Stimulated activated CD8-positive, alpha-beta memory T cell treated with anti-CD3 and anti-CD28 coated beads, Interleukin-7, amount 100 ng/mL, for 24 hours (primary cell): ENCODE results near the gene TM4SF20.

Experiments
- DNase-seq: peaks from one replicate; pipeline ENCODE4 v3.0.0-alpha.2; 2020; ENCODE audit warnings: low read depth

Gene TM4SF20

DNA sequence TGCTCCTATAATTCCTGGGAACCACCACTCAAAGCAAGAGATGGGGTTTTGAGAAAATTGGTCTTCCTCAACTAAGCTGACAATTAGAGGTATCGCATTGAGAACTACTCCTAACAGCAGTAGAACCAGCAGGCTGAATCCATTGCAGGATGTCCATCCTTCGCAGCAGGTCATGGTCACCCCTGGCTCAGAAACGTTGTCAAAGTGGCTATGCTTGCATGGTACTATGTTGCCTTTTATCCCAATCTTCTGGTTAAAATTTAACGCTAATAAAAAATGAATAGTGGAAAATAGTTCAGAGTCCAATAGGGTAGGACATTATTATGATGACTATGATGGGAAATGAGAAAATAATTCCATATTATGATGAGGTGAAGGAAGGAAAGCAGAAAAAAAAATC, at the start of gene TM4SF20:
TM4SF20 (minus strand) TSS at position 212 of the 400 bp plus-strand sequence; CDS start at position 174, 38 bp downstream.
- no peak for DNase-seq

GRCh38 chr2:227428731-227429285, 49.7 kb upstream of the TM4SF20 start:
- no peak for DNase-seq

DNA sequence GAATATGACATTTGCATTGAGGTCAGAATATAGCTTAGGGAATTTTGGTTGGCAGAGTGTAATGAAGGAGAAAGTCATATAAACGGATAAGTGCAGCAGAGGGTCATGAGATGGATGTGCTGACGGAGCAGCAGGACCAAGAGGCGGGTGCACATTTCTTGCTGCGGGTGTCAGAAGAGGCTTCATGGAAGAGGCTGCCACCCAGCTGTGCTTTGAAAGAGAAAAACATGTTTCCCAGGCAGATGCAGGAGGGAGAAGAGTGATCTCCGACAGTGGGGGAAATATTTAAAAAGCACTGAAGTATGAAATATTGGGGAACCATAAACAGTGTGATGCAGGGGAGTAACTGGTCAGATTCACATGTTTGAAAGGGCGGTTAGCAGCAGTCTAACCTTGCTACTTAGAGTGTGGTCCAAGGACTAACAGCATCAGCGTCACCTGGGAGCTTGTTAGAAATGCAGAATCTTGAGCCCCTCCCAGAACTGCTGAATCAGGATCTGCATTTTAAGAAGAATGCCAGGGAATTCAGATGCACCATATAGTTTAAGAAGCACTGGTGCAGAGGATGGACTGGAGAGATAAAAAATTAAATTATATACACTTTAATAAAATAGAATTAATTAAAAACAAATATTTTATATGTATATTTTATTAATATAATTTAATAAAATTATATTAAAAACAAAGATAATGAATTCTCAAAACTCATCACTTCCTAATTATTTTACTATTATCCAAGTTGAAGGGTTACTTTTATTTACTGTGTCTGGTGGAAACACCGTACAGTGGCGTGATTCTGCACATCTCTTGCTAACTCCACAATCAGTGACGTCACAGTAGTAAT, 44.8 kb upstream of the TM4SF20 start:
- no peak for DNase-seq

DNA sequence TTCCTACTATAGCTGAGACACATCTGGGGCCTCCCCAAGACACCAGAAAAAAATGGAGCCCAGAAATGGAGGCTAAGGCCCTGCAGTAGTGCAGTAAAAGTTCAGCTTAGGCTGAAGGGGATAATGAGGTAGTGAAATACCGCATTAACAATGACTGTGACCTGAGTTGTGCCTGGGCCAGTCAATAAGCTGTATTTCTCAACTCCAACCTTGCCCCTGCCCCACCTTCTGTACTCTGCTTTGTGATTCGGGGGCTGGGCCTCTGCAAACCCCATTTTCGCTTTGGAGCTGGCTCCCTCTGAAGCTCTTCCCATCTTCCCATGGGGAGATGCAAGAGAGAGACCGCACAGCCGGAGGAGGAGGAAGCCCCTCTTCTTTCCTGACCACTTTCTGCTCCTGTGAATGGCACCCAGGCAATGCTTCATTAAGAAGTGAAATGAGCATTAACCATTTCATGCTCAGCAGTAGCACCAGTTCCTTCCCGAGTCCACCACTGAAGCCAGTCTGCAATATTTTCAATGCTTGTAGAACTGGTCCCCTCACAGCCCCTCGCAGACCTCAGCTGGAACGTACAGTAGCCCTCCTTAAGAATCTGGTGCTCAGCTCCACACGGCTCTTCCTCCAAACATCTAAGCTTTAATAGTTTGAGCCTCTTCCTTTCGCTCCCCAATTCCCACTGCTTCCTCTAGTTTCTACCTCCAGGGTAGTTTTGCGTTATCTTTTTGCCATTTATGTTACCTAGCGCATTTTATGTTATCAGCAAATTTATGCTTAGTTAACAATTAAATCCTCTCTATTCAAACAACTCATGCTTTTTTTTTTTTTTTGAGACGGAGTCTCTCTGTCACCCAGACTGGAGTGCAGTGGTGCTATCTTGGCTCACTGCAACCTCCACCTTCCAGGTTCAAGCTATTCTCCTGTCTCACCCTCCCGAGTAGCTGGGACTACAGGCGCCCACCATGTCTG, 41.3 kb upstream of the TM4SF20 start:
- no peak for DNase-seq

DNA sequence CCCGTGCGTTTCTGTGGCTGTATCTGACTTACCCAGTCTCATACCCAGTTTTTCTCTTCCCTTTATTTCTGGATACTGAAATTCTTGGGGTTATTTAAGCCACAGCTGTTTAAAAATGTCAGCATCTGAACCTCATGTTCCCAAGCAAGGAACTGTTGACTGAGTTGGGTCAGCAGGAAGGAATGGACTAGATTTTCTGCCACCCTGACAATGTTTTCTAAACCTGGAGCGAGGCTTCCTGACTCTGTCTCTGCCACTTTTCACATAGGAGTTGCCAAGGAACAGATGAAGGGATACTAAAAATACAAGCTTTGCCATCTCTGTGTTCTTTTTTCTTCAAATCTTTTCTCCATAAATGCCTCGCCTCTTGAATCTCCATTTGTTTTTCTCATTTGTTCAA, 37.6 kb upstream of the TM4SF20 start:
- DNase-seq: no peak

DNA sequence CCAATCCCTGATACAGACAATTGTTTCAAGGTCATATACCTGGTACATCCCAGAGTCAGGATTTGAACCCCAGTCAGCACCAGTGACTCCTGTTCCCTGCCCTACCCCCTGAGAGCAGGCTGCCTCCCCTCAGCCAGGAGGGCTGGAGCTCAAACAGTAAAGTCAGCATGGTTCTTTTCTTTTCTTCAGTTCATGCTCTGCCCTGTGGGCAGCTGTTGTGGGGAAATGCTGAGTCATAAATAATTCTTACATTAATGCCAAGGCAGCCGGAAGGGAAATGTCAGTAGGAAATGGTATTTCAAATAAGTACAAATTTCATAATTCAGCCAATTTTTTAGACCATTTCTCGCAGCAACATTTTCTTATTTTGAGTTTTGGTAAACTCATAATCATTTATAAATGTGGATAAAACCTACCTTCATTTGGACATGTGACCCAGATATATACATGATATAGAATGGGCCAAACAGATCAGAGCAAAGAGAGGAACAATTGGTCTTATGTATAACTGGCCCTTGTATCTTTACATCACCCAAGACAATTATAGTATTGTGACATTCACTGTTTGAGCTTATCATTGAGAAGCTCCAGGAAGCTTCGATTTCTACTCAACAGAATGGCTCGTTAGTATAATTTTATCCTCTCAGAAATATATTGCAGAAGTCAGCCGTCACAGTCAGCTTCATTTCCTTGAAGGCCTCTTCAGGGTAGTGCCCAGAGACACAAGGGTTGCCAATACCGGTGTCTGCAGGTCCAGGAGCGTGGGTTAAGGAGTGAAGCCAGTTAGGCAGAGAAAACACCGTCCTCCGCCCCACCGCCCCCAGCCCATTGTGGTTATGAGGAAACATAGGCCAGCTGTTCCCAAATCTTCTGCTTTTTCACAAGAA, 36.7 kb upstream of the TM4SF20 start:
- DNase-seq: no peak

DNA sequence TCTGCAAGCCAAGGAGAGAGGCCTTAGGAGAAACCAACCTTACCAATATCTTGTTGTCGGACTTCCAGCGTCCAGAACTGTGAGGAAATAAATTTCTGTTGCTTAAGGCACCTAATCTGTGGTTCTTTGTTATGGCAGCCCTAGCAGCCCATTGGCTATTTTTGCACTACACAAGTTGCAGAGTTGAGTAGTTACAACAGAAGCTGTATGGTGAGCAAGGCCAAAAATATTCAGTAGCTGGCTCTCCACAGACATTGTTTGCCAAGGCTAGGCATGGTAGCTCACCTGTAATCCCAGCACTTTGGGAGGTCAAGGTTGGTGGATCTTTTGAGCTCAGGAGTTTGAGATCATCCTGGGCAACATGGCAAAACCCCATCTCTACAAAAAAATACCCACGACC, 35.7 kb upstream of the TM4SF20 start:
- no peak for DNase-seq

- no peak for DNase-seq
Measured at GRCh38 chr2:227413371-227413770, 34.3 kb upstream of the TM4SF20 start.

GRCh38 chr2:227412877-227413276, 33.8 kb upstream of the TM4SF20 start:
- no peak for DNase-seq

- DNase-seq: no peak
Measured at GRCh38 chr2:227411990-227412350, 32.9 kb upstream of the TM4SF20 start.

DNA sequence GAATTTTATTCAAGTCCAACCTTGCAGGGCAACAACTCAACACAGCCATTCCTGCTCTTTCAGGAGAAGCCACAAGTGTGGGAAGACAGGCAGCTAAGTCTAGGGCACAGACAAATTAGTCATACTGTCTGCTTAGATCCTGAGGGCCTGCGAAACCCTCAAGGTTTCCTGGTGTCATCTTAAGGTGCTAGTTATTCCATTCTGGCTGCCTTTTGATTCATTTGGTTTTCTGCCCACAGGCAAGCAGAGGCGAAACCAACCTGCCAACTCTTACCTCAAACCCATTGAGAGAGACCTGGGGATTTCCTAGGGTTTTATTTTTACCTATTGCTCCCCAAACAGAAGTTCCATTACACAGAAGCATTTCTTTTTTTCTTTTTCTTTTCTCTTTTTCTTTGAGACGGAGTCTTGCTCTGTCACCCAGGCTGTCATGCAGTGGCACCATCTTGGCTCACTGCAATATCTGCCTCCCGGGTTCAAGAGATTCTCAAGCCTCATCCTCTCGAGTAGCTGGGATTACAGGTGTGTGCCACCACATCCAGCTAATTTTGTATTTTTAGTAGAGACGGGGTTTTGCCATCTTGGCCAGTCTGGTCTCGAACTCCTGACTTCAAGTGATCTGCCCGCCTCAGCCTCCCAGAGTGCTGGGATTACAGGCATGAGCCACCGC, 32.3 kb upstream of the TM4SF20 start:
- peak; percentile 17 for DNase-seq

- DNase-seq: no peak
Measured at GRCh38 chr2:227410191-227410590, 31.1 kb upstream of the TM4SF20 start.

DNA sequence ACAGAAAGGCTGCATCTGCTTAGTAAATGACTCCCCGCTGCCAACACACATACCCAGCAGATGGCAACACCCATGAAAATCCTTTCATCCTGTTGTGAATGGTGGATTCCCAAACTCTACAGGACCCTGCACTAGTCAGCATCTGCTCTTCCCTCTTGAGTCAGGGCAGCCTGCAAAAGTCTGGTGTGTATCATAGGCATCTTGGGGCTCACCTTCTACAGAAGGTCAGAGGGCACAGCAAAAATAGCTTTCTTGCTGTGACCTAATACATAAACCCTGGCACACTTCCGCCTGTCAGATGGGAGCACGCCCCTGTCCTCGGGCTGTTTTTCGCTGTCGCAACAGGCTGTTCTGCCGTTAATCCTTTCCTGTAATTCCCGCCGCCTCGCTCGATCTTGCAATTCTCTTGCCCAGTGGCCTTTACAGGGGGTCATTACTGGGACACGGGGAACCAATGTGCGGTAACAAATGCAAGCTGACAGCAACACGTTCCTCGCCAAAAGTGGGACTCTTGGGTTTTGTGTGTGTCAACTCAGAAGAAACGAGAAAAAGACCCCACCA, 28.6 kb upstream of the TM4SF20 start:
- no peak for DNase-seq

DNA sequence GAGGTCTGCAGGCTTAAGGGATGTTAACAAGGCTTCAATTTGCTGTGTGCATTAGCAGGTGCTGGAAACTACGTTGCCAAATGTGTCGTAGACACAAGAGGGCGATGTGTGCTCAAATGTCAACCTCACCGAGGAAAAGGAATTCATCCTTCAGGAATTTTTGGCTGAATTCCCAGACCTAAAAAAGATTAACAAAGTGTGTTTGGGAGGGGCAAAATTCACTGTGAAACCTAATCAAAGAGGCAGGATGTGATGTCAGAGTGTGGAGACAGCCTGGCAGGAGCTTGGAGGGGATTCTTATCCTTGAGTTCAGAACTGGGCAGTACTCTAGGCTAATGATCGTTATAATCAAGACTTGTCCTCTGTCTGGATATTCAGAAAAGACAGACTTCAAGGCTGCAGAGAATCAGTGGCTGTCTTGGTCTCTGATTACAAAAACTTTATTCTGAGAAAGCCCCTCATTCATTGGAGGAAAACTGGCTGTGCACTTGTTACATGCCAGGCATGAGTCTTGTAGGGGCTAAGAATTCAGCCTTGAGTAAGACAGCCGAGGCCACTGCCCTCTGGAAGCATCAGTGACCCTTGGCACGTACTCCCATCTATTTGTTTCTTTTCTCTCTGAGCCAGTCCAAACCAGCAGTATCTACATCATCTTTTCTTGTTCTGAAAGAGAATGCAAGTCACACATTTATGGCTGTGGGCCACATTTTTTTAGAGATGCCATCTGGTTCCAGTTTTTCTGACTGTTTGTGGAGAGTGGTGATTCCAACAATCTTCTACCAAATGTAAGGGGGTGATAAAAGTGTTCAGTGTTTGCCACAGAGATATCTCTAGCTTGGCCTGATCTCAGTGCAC, 27.3 kb upstream of the TM4SF20 start:
- DNase-seq: no peak

DNA sequence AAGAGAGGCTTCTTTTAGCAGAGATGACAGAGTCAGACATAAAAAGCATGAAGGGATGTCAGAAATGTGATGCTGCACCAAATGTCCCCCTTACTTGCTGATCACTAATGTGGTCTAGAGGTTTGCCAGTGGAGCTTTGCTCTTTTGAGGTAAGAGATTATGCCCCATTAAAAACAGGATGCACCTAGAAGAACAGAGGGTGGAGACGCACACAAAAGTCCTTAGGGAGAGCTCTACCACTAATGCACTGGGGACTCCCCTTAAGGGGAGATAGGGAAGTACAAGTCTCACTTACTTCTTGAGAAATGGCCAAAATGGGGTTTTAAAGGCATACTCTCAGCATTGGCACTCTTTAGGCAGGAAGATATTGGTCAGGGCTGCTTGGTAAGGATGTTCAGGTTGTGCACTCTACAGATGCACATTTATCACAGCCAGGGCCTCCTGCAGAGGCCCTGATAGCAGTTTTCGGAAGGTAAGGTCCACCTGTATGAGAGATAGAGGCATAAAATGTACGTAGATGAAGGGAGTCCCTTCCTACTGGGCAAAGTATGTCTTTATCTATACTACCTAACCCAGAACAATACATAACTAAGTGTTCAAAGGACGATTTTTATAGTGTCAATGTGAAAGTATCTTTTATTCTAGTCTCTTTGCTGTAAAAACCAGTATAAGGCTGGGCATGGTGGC, 25.6 kb upstream of the TM4SF20 start:
- DNase-seq: no peak

DNA sequence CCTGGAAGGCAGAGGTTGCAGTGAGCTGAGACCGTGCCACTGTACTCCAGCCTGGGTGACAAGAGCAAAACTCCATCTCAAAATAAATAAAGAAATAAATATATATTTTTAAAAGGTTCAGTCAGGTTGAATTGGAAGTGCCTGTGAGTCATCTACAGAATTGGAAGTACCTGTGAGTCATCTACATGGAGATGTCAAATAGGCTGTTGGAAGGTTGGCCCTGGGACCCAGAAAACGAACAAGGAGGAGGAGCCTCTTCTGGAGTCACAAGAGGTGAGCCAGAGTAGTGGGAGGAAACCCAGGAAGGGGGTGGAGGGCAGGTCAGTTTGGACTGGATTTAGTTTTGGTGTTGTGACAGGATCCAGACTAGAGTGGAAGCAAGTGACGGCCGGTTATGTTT, 23.9 kb upstream of the TM4SF20 start:
- no peak for DNase-seq

GRCh38 chr2:227402321-227402720, 23.2 kb upstream of the TM4SF20 start:
- no peak for DNase-seq

GRCh38 chr2:227401550-227401949, 22.4 kb upstream of the TM4SF20 start:
- DNase-seq: no peak
